GM21367 (cell line): Measurements from ENCODE around the gene TMEM209.
"Not testable (repeated sequence)": the region's sequence is repeated elsewhere in the genome, so short reads cannot be mapped to it uniquely, and the experiment has no call there.

Experiments used
- ATAC-seq: cut with Tn5 transposase; IDR thresholded peaks from one replicate; pipeline ENCODE4 v1.9.1; 2021; ENCODE audit not compliant: unreplicated experiment

TMEM209 gene

GRCh38 chr7:130205084-130205947 is at the start of gene TMEM209:
TMEM209 (minus strand) TSS chr7:130205406; CDS start chr7:130205375, 31 bp downstream.
- ATAC-seq, result peak; percentile 95

GRCh38 chr7:130254555-130254954 is 49.3 kb upstream of the TMEM209 start:
- no peak for ATAC-seq

GRCh38 chr7:130249626-130250025 is 44.4 kb upstream of the TMEM209 start:
- ATAC-seq, result not testable (repeated sequence)

GRCh38 chr7:130248842-130249241 is 43.6 kb upstream of the TMEM209 start:
- not testable (repeated sequence) for ATAC-seq

GRCh38 chr7:130246491-130246890 is 41.3 kb upstream of the TMEM209 start:
- ATAC-seq, result not testable (repeated sequence)

GRCh38 chr7:130243486-130243885 is 38.3 kb upstream of the TMEM209 start:
- ATAC-seq, result not testable (repeated sequence)

GRCh38 chr7:130242198-130243014 is 37.2 kb upstream of the TMEM209 start:
- no peak for ATAC-seq

GRCh38 chr7:130240240-130240639 is 35.0 kb upstream of the TMEM209 start:
- no peak for ATAC-seq

- ATAC-seq, result not testable (repeated sequence)
These were observed 31.2 kb upstream of the TMEM209 start for GRCh38 chr7:130236361-130236760.

GRCh38 chr7:130234078-130234477 is 28.9 kb upstream of the TMEM209 start:
- no peak for ATAC-seq

GRCh38 chr7:130232209-130232608 is 27.0 kb upstream of the TMEM209 start:
- no peak for ATAC-seq

- no peak for ATAC-seq
These were observed 26.6 kb upstream of the TMEM209 start for GRCh38 chr7:130231792-130232191.

GRCh38 chr7:130229981-130230380 is 24.8 kb upstream of the TMEM209 start:
- not testable (repeated sequence) for ATAC-seq

GRCh38 chr7:130228840-130229502 is 23.8 kb upstream of the TMEM209 start:
- no peak for ATAC-seq

- ATAC-seq, result no peak
These were observed 22.8 kb upstream of the TMEM209 start for GRCh38 chr7:130227883-130228575.

- ATAC-seq, result no peak
These were observed 21.1 kb upstream of the TMEM209 start for GRCh38 chr7:130226333-130226732.

GRCh38 chr7:130224923-130225322 is 19.7 kb upstream of the TMEM209 start:
- ATAC-seq, result not testable (repeated sequence)

- ATAC-seq, result no peak
These were observed 19.0 kb upstream of the TMEM209 start for GRCh38 chr7:130224210-130224609.

GRCh38 chr7:130223646-130224045 is 18.4 kb upstream of the TMEM209 start:
- ATAC-seq, result no peak

GRCh38 chr7:130221746-130222145 is 16.5 kb upstream of the TMEM209 start:
- ATAC-seq, result no peak

- no peak for ATAC-seq
These were observed 14.7 kb upstream of the TMEM209 start for GRCh38 chr7:130219871-130220270.
